H1 (cell line): ENCODE data around the gene DCDC2. TPM values are rescaled to one million over a fixed set of nuclear protein-coding genes. Genes with fewer than 3 reads are reported as not detected.

Experiments used
- CTCF ChIA-PET: fragments of 300-600 bp; sonication (Branson Sonifier 250); formaldehyde crosslinking; loops from one replicate; lab custom pipeline; 2021; ENCODE audit not compliant: partially characterized antibody; lab: Charles Lee
- POLR2A ChIA-PET: fragments of 300-600 bp; sonication (Branson Sonifier 250); formaldehyde crosslinking; loops from one replicate; lab custom pipeline; 2021; ENCODE audit warnings: inconsistent platforms; ENCODE audit not compliant: partially characterized antibody; lab: Charles Lee
- DNase-seq, 2 experiments: peaks; one replicate each; pipeline versions ENCODE4 v3.0.0 to v3.0.0-alpha.2; 2010 to 2022; ENCODE audit warnings: low spot score in 2 of 2, low read depth in 1 of 2, mixed read lengths in 1 of 2
- FAIRE-seq: peaks from 2 replicates; lab custom pipeline; 2011; peaks lifted over from hg19 to GRCh38; lab: Jason Lieb, UNC
- H2AFZ ChIP-seq: 2 replicates; pipeline ENCODE4 v1.8.1; 2012; ENCODE audit warnings: low read length, inconsistent platforms
- H2AK5ac ChIP-seq: 2 replicates; pipeline ENCODE4 v1.6.1; 2013; ENCODE audit warnings: low read depth, low read length
- H2BK120ac ChIP-seq: replicated peaks from 2 replicates; pipeline ENCODE3; 2013; ENCODE audit warnings: low read depth, low read length, inconsistent platforms
- H2BK12ac ChIP-seq: 2 replicates; pipeline ENCODE4 v1.6.1; 2013; ENCODE audit warnings: low read depth, low read length
- H2BK15ac ChIP-seq: 2 replicates; pipeline ENCODE4 v1.6.1; 2013; ENCODE audit warnings: low read length
- H2BK20ac ChIP-seq: 2 replicates; pipeline ENCODE4 v1.6.1; 2013; ENCODE audit warnings: low read length
- H2BK5ac ChIP-seq: 2 replicates; pipeline ENCODE4 v1.6.1; 2013; ENCODE audit warnings: low read depth, low read length
- H3K14ac ChIP-seq: 2 replicates; pipeline ENCODE4 v1.6.1; 2013; ENCODE audit warnings: inconsistent platforms; ENCODE audit not compliant: insufficient read length
- H3K18ac ChIP-seq: 2 replicates; pipeline ENCODE4 v1.6.1; 2013; ENCODE audit warnings: low read length; ENCODE audit errors: extremely low read depth
- H3K23ac ChIP-seq: 2 replicates; pipeline ENCODE4 v1.6.1; 2013; ENCODE audit warnings: inconsistent platforms; ENCODE audit not compliant: insufficient read length
- H3K23me2 ChIP-seq: 2 replicates; pipeline ENCODE4 v1.6.1; 2013; ENCODE audit warnings: low read depth, low read length
- H3K27ac ChIP-seq: 2 replicates; pipeline ENCODE4 v1.6.1; 2011; ENCODE audit warnings: low read depth, low read length, inconsistent platforms
- H3K27me3 ChIP-seq, 4 experiments: replicated peaks in 1 of 4; 1 replicate in 1 of 4; 2 replicates in 3 of 4; pipeline versions ENCODE4 v1.6.1 to v1.8.1; 2011 to 2013; ENCODE audit warnings: low read length in 3 of 4, mild to moderate bottlenecking in 3 of 4, inconsistent platforms in 2 of 4, mixed read lengths in 2 of 4, moderate library complexity in 1 of 4; ENCODE audit not compliant: control insufficient read depth in 3 of 4, insufficient read depth in 3 of 4; ENCODE audit errors: extremely low read depth in 1 of 4
- H3K36me3 ChIP-seq, 4 experiments: 2 replicates each; pipeline versions ENCODE4 v1.6.1 to v1.8.1; 2011 to 2013; ENCODE audit warnings: mild to moderate bottlenecking in 4 of 4, low read length in 3 of 4, moderate library complexity in 2 of 4, control low read depth in 1 of 4, inconsistent platforms in 1 of 4; ENCODE audit not compliant: insufficient read depth in 4 of 4, control insufficient read depth in 2 of 4
- H3K4ac ChIP-seq: replicated peaks from 2 replicates; pipeline ENCODE3; 2013; ENCODE audit warnings: low read length, low read depth, mixed read lengths, inconsistent platforms; ENCODE audit not compliant: insufficient read length
- H3K4me1 ChIP-seq, 4 experiments: replicated peaks in 1 of 4; 1 replicate in 1 of 4; 2 replicates in 3 of 4; pipeline versions ENCODE4 v1.6.1 to v1.8.1; 2011 to 2013; ENCODE audit warnings: low read length in 3 of 4, inconsistent platforms in 2 of 4, mixed read lengths in 1 of 4; ENCODE audit not compliant: insufficient read depth in 4 of 4, control insufficient read depth in 3 of 4
- H3K4me2 ChIP-seq, 2 experiments: 2 replicates each; pipeline versions ENCODE4 v1.6.1 to v1.8.1; 2011 to 2013; ENCODE audit warnings: low read depth in 2 of 2, low read length in 2 of 2, control low read depth in 1 of 2, inconsistent platforms in 1 of 2, mild to moderate bottlenecking in 1 of 2; ENCODE audit not compliant: insufficient read depth in 1 of 2
- H3K4me3 ChIP-seq, 4 experiments: fragments of 200-600, 300-600 bp in 1 of 4; sonication (generic), shearing (Covaris generic), sonication (Bioruptor Twin) in 1 of 4; 2 replicates each; pipeline versions ENCODE4 v1.5.1 to v1.8.1; 2011 to 2016; ENCODE audit warnings: low read length in 4 of 4, low read depth in 3 of 4, control low read depth in 2 of 4, inconsistent platforms in 2 of 4, mild to moderate bottlenecking in 2 of 4, mixed read lengths in 1 of 4, moderate library complexity in 1 of 4; ENCODE audit not compliant: insufficient read depth in 2 of 4; ENCODE audit errors: extremely low read depth in 1 of 4
- H3K56ac ChIP-seq: replicated peaks from 2 replicates; pipeline ENCODE3; 2013; ENCODE audit warnings: low read depth, mild to moderate bottlenecking, mixed read lengths, low read length, inconsistent platforms; ENCODE audit not compliant: insufficient read length
- H3K79me1 ChIP-seq: 2 replicates; pipeline ENCODE4 v1.6.1; 2013; ENCODE audit warnings: low read depth, low read length, control low read depth
- H3K79me2 ChIP-seq, 2 experiments: 2 replicates each; pipeline versions ENCODE4 v1.6.1 to v1.8.1; 2012 to 2013; ENCODE audit warnings: low read length in 2 of 2, mild to moderate bottlenecking in 2 of 2, inconsistent platforms in 1 of 2; ENCODE audit not compliant: insufficient read depth in 2 of 2, control insufficient read depth in 1 of 2
- H3K9ac ChIP-seq, 4 experiments: replicated peaks in 1 of 4; 1 replicate in 1 of 4; 2 replicates in 3 of 4; pipeline versions ENCODE4 v1.6.1 to v1.8.1; 2011 to 2013; ENCODE audit warnings: low read depth in 3 of 4, low read length in 3 of 4, control low read depth in 2 of 4, mild to moderate bottlenecking in 2 of 4, moderate library complexity in 2 of 4, inconsistent platforms in 1 of 4; ENCODE audit errors: extremely low read depth in 1 of 4
- H3K9me3 ChIP-seq, 2 experiments: 2 replicates each; pipeline versions ENCODE4 v1.6.1 to v1.8.1; 2012 to 2013; ENCODE audit warnings: mild to moderate bottlenecking in 2 of 2, moderate library complexity in 2 of 2, control low read depth in 1 of 2, inconsistent platforms in 1 of 2, low read depth in 1 of 2, low read length in 1 of 2, mixed read lengths in 1 of 2; ENCODE audit not compliant: insufficient read depth in 2 of 2
- H4K20me1 ChIP-seq, 2 experiments: replicated peaks in 1 of 2; 2 replicates each; pipeline versions ENCODE3 to v1.8.1; 2011 to 2013; ENCODE audit warnings: inconsistent platforms in 2 of 2, low read length in 2 of 2, mild to moderate bottlenecking in 1 of 2; ENCODE audit not compliant: insufficient read depth in 2 of 2, control insufficient read depth in 1 of 2
- H4K5ac ChIP-seq: 2 replicates; pipeline ENCODE4 v1.6.1; 2013; ENCODE audit warnings: low read length, low read depth, mixed read lengths, inconsistent platforms; ENCODE audit not compliant: insufficient read length
- H4K8ac ChIP-seq: 2 replicates; pipeline ENCODE4 v1.8.0; 2013; ENCODE audit warnings: mild to moderate bottlenecking, moderate library complexity, low read length, inconsistent platforms; ENCODE audit not compliant: insufficient read depth; ENCODE audit errors: extremely low read depth
- H4K91ac ChIP-seq: replicated peaks from 2 replicates; pipeline ENCODE3; 2013; ENCODE audit warnings: low read length, mixed read lengths, inconsistent platforms; ENCODE audit not compliant: insufficient read length
- BCL11A ChIP-seq, 2 experiments: IDR thresholded peaks; one replicate each; pipeline ENCODE4 v1.6.1; 2011; ENCODE audit warnings: low read depth in 2 of 2, low read length in 2 of 2, mild to moderate bottlenecking in 2 of 2
- CBX8 ChIP-seq: fragments of 300-800, 300-1000 bp; sonication (generic); IDR thresholded peaks from 2 replicates; pipeline ENCODE4 v1.7.1; 2016; ENCODE audit warnings: low read depth, low read length, borderline replicate concordance
- EP300 ChIP-seq, 2 experiments: IDR thresholded peaks; 1 replicate in 1 of 2; 2 replicates in 1 of 2; pipeline ENCODE4 v1.6.1; 2011 to 2012; ENCODE audit warnings: low read depth in 2 of 2, low read length in 2 of 2, mild to moderate bottlenecking in 2 of 2, borderline replicate concordance in 1 of 2, inconsistent platforms in 1 of 2, moderate library complexity in 1 of 2
- FOSL1 ChIP-seq: IDR thresholded peaks from 2 replicates; pipeline ENCODE4 v1.6.1; 2011; ENCODE audit warnings: mild to moderate bottlenecking, low read depth, low read length, moderate library complexity; ENCODE audit not compliant: insufficient read depth
- JUND ChIP-seq: IDR thresholded peaks from 2 replicates; pipeline ENCODE4 v1.6.1; 2011; ENCODE audit warnings: mild to moderate bottlenecking, improper control_type of control experiment, low read length
- NRF1 ChIP-seq: IDR thresholded peaks from 2 replicates; pipeline ENCODE4 v1.6.1; 2011; ENCODE audit warnings: mild to moderate bottlenecking, low read depth, low read length, improper control_type of control experiment
- SIX5 ChIP-seq: IDR thresholded peaks from 2 replicates; pipeline ENCODE4 v1.6.1; 2011; ENCODE audit warnings: mild to moderate bottlenecking, low read depth, low read length
- SP1 ChIP-seq: IDR thresholded peaks from 2 replicates; pipeline ENCODE4 v1.6.1; 2011; ENCODE audit warnings: low read depth, low read length
- SP4 ChIP-seq: IDR thresholded peaks from 2 replicates; pipeline ENCODE4 v1.6.1; 2012; ENCODE audit warnings: low read length, inconsistent platforms
- ZNF274 ChIP-seq: IDR thresholded peaks from 2 replicates; pipeline ENCODE4 v1.7.0; 2012; ENCODE audit warnings: low read length, borderline replicate concordance; ENCODE audit errors: extremely low read depth
- WGBS, 2 experiments: shearing (Covaris generic) in 1 of 2; methylation state at CpG; one replicate each; pipeline versions ENCODE4 v1.1.6 to v1.1.7; 2013 to 2015; ENCODE audit warnings: low lambda C conversion rate in 2 of 2, mixed read lengths in 2 of 2, inconsistent platforms in 1 of 2, low coverage in 1 of 2, missing lambda C conversion rate in 1 of 2; ENCODE audit not compliant: insufficient replicate concordance in 2 of 2, insufficient coverage in 1 of 2, insufficient read length in 1 of 2; ENCODE audit errors: extremely low coverage in 1 of 2, missing lambda C conversion rate in 1 of 2; 5-methylcytosine and 5-hydroxymethylcytosine counted together
- polyA plus RNA-seq, 7 experiments: library from polyadenylated mRNA; depleted of rRNA in 3 of 7; stranded (reverse) in 5 of 7; unstranded in 2 of 7; fragments of >200 nt in 5 of 7; fragments of 200-250 nt in 2 of 7; gene quantifications; 1 replicate in 5 of 7; 2 replicates in 1 of 7; 4 replicates in 1 of 7; pipeline versions ENCODE4 v1.2.1 to v1.2.3, GENCODE V29; 2011 to 2013; ENCODE audit warnings: missing spikeins in 2 of 7, mixed read lengths in 2 of 7
- total RNA-seq: library from RNA; stranded (reverse); fragmentation: NEBNext Ultra II Directional; extraction: Animal tissue kit (Norgen Biotek cat#: 25700); gene quantifications from 2 replicates; pipeline ENCODE4 v1.2.1, GENCODE V29; 2021

Gene DCDC2
- total and polyA plus RNA-seq, 2 of the 8 experiments (the other 6 are each of a cell fraction or from before 2014, with no cell fraction given), result 0.03 to 0.15 TPM

GRCh38 chr6:24402697-24403500 lies 45.0 kb upstream of the DCDC2 start, which contains the start of gene MRS2:
Gene MRS2 (plus strand): TSS chr6:24402936. CDS start chr6:24403047, 111 bp downstream.
- peak; percentile 78 to 90 for DNase-seq
- Histone ChIP-seq H2BK12ac (no peak within 1 kb of the TSS; the same call in 1 of the 2 replicates), H4K8ac (peak within 1 kb of the TSS; percentile 97), H2BK15ac (peak within 1 kb of the TSS; percentile 90; the same call in 1 of the 2 replicates), H3K27me3 (no peaks in the 10 kb centered on the region), H3K9ac (peak within 1 kb of the TSS; percentile 72 to 88 (median 85)), H3K79me2 (peaks cover 3 to 60% of the 10 kb centered on the region in 2 experiments; a peak in 3 of 4 replicates), H3K18ac (peak within 1 kb of the TSS; percentile 96), H3K4me3 (peak within 1 kb of the TSS; percentile 73 to 94 (median 86)), H2BK120ac (peak within 1 kb of the TSS; percentile 81), H2AFZ (no peak within 1 kb of the TSS), H2AK5ac (no peak within 1 kb of the TSS; the same call in 1 of the 2 replicates), H3K36me3 (peaks cover 0 to 33% (median 6%) of the 10 kb centered on the region in 4 experiments; a peak in 4 of 8 replicates), H3K23ac (no peak within 1 kb of the TSS), H3K4ac (peak within 1 kb of the TSS; percentile 60), H4K20me1 (peaks cover 0 to 4% of the 10 kb centered on the region in 2 experiments), H3K14ac (no peak within 1 kb of the TSS), H3K56ac (peak within 1 kb of the TSS; percentile 92), H3K4me2 (peak within 1 kb of the TSS; percentile 65 to 81), H3K27ac (peak within 1 kb of the TSS; percentile 80), H2BK20ac (peak within 1 kb of the TSS; percentile 77; the same call in 1 of the 2 replicates), H3K79me1 (no peaks in the 10 kb centered on the region), H2BK5ac (peak within 1 kb of the TSS; percentile 90), H3K9me3 (no peaks in the 10 kb centered on the region), H3K23me2 (peaks cover 2% of the 10 kb centered on the region; the same call in 1 of the 2 replicates), H3K4me1 (peaks cover 5 to 21% (median 12%) of the 10 kb centered on the region in 4 experiments), H4K91ac (peak within 1 kb of the TSS; percentile 97), H4K5ac (peak within 1 kb of the TSS; percentile 89)
- FAIRE-seq, result no peak
- ChIA-PET CTCF (interaction anchor here (0.6 to 1.9 kb wide), 5 partner anchors 14 to 123 kb away, joined by 3 to 10 read pairs (median 5); no protein-coding TSS in a partner anchor), POLR2A (interaction anchor here (0.6 to 2.2 kb wide), 11 partner anchors 8 to 89 kb away, joined by 3 to 16 read pairs (median 4); no protein-coding TSS in a partner anchor)
- 2% methylated on average over 63 of the region's 63 CpGs; no CpG with 5 or more reads in 1 of the 2 experiments for WGBS, 2 experiments
- no peak for TF ChIP-seq JUND
- TF ChIP-seq FOSL1, result no peak
- no peak for TF ChIP-seq EP300 (IDR thresholded peaks at IDR 0.05; ENCODE audit: borderline replicate concordance in 1 of 2, low read depth in 2 of 2, low read length in 2 of 2)
- TF ChIP-seq SP4, result no peak
- TF ChIP-seq ZNF274, result no peak
- no peak for TF ChIP-seq SIX5
- TF ChIP-seq NRF1, result peak; percentile 73
- no peak for TF ChIP-seq SP1
- no peak for TF ChIP-seq BCL11A (IDR thresholded peaks at IDR 0.05; ENCODE audit: low read depth in 2 of 2, low read length in 2 of 2)
- no peak for TF ChIP-seq CBX8
